ENCODE results near the gene DPEP3.
"Not testable (repeated sequence)": the region's sequence is repeated elsewhere in the genome, so short reads cannot be mapped to it uniquely, and the experiment has no call there.

DPEP3 gene

DNA sequence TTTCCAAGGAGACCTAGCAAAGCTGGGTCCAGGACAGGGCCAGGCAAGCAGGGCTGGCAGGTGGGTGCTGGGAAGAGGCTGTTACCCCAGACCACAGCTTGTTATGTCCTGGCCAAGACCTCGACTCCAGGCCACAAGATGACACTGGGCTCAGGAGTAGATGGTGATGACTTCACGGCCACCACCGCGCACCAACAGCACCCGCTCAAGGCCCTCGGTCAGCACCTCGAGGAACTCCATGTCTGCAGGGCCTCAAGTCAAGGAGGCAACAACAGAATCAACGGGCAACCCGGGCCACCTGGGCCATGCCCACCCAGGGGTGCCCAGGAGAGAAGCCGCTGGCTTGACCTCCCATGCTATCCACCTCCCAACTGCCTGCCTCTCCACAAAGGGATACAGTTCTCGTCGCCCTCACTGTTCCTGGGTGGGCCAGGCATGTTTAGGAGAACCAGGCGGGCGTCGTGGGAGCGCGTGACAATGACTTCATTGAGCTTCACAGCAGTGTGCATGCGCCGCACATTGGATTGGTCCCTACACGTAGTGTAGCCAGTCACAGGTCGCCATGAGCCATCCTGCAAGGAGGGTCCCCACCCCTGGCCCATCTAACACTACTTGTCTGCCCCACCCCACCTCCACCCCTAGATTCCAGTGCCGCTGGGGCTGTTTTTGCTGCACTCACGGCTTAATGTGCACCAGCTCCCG, 35.5 kb downstream of the DPEP3 start:
- no peak for DNase-seq (ENCODE audit: low spot score)

DNA sequence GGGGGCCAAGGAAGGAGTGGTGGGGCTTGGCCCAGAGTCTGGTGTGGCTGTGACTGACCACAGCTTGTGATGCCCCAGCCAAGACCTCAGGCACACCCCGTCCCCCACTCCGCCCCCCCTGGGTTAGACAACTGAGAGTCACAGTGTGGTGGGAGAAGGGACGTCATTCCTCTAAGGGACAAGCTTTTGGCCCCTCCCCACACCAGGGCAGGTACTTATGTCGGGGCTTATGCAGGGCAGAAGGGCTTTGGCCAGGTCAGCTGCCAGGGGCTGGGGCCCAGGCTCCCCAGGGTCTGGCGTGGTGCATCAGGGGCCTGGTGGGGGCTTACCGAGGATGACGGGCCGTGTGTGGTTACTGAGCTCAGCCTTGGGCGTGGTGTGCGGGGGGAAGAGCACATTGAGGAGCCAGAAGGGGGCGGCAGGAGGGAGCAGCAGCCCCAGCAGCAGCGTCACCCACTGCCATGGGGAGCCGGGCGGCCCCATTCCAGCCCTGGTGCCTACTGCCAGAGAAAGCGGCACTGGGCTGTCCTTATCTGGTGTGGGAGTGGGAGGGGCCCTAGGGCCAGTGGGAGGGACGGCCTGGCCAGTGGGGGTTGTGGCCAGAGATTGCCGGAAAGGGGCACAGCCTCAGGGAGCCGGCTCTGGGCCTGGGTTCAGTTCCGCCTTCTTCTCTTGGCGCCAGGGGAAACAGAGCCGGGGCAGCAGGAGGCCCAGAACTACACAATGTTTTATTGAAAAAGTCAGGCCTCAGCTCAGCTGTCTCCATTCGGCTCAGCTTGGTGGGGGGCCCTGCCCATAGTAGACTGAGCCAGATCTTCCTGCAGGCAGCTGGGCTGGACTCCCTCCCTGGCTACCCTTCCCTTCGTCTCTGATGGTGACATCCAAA, 36.4 kb downstream of the DPEP3 start, which contains the start of gene LCAT:
Gene LCAT (minus strand): TSS at position 502 of the 886 bp plus-strand sequence. CDS start 19 bp downstream, at position 483.
- DNase-seq (ENCODE audit: low spot score): no peak

DNA sequence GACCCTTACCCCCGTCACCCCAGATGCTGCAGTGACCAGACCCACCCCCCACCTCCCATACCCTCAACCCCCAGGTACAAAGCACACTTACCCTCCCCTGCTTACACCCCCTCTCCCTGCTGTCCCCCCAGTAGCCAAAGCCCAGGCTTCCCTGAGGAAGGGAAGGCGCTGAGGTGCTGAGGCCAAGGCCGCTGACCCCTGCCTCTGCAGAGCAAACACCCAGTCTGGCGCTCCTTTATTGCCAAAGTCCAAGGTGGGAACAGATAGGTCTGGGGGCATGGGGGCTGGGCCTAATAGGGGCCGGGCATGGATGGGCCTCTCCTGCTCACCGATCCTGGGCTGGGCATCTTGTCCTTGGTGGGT, 37.1 kb downstream of the DPEP3 start:
- peak; percentile 70 for DNase-seq (ENCODE audit: low spot score)

DNA sequence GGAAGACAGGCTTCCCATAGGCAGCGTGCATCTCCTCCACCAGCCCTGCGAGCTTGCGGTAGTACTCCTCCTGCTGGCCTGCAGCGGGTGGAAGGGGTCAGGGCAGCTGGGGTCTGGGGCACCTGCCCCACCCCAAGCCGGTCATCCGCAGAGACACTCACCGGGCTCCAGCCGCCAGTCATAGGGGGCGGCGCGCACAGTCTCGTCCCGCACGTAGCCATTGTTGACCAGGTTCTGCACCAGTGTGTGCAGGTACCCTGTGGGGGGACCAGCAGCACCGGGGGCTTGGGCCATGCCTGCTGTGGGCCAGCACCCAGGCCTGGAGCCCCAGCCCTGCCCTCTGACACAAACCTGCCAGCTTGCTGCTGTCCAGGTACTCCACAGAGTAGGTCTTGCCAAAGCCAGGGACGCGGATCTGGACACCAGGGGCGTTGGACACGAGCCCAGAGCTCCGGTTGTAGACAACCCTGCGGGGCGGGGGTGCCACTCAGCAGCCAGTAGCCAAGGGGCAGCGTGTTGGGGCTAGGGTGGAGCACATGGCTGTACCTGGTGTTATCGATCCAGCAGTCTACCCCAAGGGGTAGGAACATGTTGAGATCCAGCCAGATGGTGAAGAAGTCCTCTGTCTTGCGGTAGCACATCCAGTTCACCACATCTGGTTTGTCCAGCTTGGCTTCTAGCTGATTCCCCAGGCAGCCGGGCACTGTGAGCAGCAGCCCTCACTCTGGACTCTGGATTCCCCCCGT, 37.6 kb downstream of the DPEP3 start:
- no peak for DNase-seq (ENCODE audit: low spot score)

DNA sequence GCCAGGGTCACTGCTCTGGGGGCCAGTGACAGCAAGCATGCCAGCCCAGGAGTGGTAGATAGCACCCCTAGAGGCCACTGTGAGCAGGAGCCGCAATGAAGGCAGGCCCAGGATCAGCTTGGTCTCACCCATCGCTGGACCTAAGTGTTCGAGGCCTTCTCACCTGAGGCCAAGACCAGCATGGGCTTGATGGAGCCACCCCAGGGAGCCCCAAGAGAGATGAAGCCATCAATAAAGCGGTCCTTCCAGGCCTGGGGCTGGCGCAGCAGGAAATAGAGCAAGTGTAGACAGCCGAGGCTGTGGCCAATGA, 38.1 kb downstream of the DPEP3 start:
- DNase-seq (ENCODE audit: low spot score): peak; percentile 84

DNA sequence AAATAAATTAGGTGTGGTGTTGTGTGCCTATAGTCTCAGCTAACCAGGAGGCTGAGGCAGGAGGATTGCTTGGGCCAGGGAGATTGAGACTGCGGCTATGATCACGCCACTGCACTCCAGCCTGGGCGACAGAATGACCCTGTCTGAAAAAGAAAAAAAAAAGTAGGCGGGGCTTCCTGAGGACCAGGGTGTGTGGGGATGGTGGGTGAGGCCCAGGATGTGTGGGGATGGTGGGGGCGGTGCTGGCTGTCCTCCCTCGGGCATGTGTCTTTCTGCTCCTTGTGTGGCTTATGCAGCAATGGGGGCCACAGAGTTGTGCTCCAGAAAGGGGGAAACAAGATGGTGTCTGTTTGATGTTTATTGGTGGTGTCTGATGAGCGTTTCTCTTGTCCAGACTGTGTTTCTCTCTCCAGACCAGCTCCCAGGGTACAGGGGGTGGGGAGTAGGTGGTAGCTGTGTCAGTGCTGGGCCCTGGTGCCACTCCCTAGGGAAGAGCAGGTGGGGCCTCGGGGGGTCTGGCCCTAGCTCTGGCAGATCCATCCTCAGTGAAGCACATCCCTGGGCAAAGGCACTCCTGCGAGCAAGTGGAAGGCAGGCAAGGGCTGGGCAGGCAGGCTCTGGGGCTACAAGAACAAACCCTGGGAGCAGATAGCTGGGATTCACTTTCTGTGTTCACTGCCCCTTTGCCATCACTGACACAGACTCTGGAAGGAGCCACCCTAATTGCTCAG, 38.7 kb downstream of the DPEP3 start:
- no peak for DNase-seq (ENCODE audit: low spot score)

DNA sequence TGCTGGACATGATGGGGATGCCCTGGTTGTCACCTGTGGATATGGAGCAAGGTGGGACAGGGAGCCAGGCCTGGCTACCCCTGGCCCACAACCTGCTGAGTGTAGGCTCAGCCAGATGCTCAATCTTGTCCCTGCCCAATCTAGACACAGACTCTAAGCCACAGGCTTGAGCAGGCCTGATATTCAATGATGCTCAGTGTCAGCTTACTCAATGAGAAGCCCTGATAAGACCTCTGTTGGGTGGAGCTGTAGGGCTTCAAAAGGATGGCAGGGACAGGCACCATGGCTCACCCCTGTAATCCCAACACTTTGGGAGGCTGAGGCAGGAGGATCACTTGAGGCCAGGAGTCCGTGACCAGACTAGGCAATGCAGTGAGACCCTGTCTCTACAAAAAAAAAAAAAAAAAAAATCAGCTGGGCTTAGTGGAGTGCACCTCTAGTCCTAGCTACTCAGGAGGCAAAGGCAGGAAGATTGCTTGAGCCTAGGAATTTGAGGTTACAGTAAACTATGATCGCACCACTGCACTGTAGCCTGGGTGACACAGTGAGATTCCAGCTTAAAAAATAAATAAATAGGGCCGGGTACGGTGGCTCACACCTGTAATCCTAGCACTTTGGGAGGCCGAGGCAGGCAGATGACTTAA, 39.7 kb downstream of the DPEP3 start:
- DNase-seq (ENCODE audit: low spot score): no peak

DNA sequence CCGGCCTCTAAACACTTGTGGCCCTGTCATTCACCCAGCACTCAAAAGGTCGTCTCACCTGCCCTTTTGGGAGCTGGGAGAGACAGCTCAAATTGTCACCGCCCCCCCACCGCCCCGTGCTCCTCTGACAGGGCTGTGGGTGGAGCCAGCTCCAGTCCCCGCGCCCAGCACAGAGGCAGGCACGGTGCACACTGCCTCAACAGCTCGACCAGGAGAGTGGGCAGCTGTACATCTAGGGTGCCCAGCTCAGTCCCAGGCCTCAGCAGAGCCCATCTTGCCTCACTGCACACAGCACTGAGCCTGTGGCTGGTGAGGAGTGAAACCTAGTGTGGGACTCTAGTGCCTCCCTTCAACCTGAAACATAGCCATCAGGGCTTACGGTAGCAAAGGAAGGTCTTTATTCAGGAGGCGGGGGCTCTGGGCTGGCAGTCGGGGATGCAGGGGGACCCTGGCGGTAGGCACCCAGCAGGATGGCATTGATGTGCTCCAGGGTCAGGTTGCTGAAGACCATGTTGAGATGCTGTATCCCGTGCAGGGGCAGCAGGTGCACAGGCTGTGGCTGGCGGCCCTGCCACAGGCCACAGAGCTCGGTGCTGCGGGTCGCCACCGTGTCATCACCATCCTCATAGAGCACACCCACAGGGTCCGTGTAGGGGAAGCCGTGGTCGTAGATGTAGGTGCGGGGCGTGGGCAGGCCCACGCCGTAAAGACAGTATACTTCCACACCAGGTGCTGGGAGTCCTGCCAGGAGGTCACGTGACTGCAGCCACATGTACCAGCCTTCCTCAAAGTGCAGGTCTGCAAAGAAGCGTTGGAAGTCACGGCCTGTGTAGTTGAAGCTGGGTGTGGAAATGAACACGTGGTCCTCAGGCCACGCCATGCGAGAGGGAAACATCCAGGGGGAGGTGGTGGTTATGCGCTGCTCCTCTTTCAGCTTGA, 40.5 kb downstream of the DPEP3 start:
- DNase-seq (ENCODE audit: low spot score): no peak

DNA sequence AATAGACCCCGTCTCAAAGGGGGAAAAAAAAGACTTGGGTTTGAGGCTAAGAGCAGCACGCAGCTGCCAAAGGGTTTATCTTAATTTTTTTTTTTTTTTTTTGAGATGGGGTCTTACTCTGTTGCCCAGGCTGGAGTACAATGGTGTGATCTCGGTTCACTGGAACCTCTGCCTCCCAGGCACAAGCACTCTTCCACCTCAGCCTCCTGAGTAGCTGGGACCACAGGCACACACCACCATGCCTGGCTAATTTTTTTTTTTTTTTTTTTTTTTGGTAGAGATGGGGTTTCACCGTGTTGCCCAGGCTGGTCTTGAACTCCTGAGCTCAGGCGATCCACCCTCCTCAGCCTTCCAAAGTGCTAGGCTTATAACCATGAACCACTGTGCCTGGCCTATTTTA, 42.6 kb downstream of the DPEP3 start:
- DNase-seq (ENCODE audit: low spot score): not testable (repeated sequence)

DNA sequence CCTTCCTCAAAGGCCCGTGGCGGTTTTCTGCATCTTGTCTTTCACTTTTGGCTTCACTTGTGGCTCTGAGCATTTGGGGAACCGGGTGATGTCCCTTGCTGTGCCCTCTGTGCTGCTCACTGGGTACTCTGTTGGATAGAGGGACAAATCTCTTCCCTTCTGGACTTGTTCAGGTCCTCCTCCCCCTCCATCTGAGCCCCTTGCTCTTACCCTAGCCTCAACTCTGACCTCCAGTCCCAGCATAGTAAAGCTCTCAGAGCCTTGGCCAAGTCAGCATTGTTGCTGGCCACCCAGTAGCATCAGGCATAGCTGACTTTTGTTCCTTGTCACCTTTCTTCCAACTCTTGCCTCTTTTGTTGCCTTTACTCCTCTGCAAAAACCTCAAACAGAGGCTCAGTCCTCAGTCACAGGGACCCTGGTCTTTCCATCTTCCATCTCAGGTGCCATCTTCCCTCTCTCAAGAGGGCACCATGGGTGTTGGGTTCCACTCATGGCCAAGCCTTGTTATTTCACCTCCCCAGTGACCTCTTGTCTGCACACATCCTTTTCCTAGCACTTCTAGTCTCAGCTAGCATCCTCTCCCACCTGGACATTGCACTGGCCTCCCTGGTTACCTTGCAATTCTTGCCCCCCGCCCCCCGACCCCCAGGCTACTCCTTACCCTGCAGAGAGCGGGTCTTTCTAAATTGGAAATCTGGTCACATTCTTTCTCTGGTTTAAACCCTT, 43.3 kb downstream of the DPEP3 start:
- DNase-seq (ENCODE audit: low spot score): no peak

DNA sequence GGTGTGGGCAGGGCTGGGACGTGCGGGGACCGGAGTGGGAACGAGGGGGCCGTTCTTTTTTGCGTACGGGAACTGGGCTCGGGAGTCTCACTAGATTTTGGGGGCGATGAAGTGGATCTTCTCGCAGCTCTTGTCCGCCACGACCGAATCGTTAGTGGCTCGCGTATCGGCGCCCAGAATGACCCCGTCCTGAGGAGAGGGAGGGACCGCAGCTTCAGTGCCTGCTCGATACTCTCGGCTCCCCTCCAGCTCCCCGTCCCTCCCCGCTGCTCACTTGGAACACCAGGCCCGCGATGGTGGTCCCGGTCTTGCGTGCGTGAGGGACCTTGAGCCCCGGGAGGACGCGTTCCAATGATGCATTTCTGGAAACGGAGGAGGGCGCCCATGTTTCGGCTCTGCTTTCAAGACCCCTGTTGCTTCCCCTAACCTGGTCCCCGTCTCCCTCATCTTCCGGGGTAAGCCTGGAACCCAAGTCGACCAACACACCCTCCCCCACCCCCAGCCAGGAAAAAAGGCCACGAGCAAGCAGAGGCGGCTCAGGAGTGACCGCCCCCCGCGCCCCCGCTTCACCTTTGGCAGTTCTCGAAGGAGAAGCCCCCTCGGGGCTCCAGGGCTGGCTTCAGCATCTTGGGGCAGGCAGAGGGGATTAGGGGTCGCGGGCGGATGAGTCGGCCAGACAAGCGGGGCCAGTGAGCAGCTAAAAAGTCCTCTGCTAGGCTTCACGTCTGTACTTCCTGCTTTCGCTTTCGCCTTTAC, 44.0 kb downstream of the DPEP3 start, which contains the start of gene PSMB10:
Gene PSMB10 (minus strand): TSS at position 727 of the 756 bp plus-strand sequence. CDS start 101 bp downstream, at position 626.
- DNase-seq (ENCODE audit: low spot score): peak; percentile 76

DNA sequence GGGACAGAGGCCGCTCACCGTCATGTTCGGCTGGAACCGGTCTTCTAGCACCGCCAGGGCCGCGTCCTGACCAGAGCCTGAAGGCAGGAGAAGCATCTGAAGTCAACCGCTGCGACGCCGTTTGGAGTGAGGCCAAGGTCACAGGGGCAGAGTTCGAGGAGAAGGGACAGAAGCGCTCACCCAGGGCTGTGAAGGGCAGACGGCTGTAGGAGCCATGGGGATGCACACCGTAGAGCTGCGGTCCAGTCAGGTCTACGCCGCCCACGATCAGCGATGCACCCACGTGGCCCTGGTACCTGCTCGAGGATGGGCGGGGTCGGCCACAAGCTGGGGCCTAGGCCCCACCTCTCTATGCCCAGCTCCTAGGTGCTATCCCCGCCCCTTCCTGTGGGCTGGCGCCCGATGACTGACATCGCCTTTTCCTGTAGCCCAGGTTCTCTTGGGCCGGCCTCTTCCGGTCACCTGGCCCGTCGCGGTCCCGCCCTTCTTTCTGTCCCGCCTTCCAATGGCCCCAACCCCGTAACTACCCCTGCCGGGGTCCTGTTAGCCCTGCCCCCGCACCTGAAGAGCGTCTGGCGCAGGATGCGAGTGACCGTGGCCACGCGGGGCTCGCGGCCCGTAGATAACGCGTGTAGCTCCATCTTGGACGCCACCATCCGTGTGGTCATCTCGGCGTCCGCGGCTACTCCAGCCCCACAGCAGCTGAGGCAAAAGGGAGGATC, 44.7 kb downstream of the DPEP3 start:
- peak; percentile 100 for DNase-seq (ENCODE audit: low spot score)

DNA sequence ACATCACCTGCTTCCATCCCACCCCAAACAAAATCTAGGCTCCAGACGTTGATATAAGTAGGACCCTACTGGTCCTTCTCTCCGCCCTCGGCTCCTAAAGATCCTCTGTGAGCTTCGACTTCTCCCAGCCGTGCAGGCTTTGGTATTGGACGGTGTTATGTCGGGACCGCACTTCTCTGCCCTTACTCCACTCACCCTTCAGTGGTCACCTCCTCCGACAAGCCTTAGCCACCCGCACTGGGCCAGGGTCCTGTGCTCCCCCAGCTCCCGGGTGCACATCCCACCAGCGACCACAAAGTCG, 45.2 kb downstream of the DPEP3 start:
- no peak for DNase-seq (ENCODE audit: low spot score)

DNA sequence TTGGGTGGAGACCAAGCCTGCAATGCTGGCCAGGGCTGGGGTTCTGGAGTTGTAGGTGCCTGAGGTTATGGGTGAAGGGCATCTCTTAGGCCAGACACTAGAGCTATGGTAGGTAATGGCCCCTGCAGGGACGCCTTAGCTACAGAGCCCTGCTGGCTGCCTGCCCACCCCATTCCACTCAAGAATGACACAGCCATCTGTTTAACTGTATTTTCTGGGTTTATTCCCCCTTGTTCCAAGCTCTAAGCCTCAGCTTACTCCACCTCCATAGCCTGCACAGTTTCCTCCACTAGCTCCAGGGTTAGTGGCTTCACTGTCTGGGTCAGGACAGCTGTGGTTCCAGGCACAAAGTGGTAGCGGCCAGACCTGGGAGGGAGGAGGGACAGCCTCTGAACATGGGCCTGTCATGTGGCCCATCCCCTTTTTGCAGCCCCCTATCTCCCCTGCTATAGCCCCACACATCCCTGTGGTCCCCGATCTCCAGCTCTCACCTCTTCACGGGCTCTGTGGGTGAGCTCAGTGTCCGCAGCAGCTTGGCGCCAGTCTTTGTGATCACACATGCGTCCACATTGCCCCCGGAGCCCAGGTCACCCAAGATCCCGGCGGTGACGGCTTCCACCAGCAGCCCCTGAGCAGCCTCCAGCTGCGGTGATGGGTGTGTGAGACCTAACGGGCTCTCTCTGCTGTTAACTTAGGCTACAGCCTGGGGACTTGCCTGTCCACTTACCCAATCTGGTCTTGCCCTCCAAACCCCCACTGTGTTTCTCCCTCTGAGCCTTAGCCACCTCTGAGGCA, 45.8 kb downstream of the DPEP3 start:
- DNase-seq (ENCODE audit: low spot score): no peak

DNA sequence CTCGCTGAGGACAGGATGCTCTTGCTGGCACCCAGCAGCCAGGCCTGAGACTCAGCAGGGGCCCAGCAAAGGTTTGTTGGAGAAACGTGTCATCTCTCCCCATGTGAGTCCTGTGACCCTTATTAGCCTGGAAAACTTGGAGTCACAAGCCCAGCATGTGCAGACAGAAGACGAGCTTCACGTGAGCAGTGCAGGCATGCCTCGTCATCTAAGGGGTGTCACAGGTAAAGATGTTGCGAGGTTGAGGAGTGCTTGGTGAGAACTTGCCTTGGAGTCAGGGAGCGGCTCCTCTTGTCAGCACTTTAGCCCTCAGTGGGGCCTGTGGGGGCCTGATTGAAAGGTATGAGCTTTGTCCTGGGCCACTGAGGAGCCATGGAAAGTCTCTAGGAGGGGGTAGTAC, 46.5 kb downstream of the DPEP3 start:
- no peak for DNase-seq (ENCODE audit: low spot score)

DNA sequence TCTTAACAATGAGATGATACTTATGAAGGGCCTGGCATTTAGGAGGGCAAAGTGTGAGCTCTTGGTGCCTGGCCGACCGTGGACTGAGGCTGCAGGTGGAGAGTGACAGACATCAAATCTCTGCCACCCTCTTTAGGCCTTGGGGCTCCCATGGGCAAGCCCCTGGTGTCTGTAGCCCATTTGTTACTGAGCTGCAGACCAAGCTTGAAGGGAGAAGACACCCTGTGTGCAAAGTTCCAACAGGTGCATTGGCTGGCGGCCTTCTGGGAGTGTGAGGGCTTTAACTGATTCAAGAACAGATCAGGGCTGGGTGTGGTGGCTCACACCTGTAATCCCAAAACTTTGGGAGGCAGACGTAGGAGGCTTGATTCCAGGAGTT, 47.8 kb downstream of the DPEP3 start:
- no peak for DNase-seq (ENCODE audit: low spot score)

DNA sequence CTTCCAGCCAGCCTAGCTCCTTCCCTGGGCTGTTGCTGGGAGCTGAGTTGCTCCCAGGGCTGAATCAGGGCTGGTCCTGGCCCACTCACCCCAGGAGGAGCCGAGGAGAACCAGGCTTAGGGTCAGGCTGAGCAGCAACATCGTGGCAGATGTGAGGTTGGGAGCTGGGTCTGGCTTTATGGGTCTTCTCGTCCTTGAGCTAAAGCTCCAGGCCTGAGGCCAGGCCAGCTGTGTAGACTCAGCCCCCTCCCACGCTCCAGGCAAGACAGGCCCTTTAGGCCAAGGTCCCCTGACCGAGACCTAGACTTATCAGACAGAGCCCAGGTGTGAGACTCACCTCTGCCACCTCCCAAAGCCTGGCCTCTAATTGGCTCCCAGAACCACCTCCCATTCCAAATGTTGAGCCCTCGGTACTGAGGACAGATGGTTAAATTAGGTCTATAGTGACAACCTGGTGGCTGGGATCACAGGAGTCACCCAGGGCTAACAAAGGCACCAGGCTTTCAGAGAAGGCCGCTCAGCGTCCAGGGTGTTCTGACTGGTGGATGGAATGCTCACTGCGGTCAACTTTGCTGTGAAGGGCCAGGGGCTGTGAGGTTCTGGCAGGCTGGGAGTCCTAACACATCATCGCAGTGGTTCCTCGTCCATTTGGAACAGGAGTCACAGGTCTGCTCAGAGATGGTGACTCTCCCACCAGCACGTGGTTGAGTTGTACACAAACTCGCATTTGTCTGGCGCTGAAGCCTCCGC, 48.4 kb downstream of the DPEP3 start, which contains the start of gene CTRL:
Gene CTRL (minus strand): TSS at position 151 of the 750 bp plus-strand sequence. CDS start 10 bp downstream, at position 141.
- no peak for DNase-seq (ENCODE audit: low spot score)
